KOPT-K1 (cell line): ENCODE results near the gene KCNN3.

Experiments used
- H3K27ac ChIP-seq: fragments of 200-600 bp; sonication (generic); 2 replicates; pipeline ENCODE4 v1.5.1; 2016; ENCODE audit warnings: antibody characterized with exemption, mild to moderate bottlenecking, low read depth, low read length; ENCODE audit not compliant: poor library complexity, severe bottlenecking
- H3K36me3 ChIP-seq: fragments of 200-600 bp; sonication (generic); 2 replicates; pipeline ENCODE4 v1.5.1; 2017; ENCODE audit warnings: antibody characterized with exemption, mild to moderate bottlenecking, low read length, moderate library complexity; ENCODE audit not compliant: insufficient read depth
- H3K9me3 ChIP-seq: fragments of 200-600 bp; sonication (generic); 2 replicates; pipeline ENCODE4 v1.5.1; 2017; ENCODE audit warnings: antibody characterized with exemption, low read length, mild to moderate bottlenecking; ENCODE audit not compliant: insufficient read depth, poor library complexity, severe bottlenecking

The KCNN3 gene

DNA sequence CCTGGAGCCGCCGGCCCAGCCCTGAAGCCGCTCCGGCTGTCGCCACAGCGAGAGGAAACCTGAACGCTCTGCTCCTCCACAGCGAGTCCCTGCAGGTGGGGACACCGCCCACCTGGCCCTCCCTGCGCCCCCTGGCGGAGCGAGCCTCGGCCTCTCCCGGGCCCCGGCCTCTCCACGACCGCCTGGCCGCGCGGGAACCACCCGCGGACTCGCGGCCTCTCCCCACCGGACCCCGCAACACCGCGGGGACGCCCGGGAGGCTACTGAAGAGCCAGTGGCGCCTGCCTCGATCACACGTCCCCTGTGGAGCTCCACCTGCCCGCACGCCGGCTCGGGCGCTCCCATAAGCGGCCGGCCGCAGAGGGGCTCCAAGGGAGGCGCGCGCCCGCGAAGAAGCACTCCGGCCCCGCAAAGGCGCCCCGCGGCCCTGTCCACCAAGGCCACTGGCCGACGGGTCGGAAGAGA is 109.6 kb downstream of the KCNN3 start:
- Histone ChIP-seq H3K9me3 (no peaks in the 10 kb centered on the region), H3K36me3 (no peaks in the 10 kb centered on the region), H3K27ac (no peak overlapping the region)

DNA sequence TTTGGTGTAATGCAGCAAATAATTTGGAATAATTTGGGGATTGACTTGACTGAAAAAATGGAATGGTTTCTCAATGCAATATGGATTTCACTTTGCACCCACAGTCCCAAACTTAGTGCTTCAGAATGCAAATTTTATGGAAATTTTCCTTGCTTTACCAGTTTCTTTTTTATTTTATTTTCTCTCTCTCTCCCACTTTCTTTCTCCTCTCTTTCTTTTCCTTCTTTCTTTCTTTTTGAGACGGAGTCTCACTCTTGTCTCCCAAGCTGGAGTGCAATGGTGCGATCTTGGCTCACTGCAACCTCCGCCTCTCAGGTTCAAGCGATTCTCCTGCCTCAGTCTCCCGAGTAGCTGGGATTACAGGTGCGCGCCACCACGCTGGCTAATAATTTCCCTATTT is 110.3 kb downstream of the KCNN3 start:
- H3K36me3 ChIP-seq: no peaks in the 10 kb centered on the region
- H3K9me3 ChIP-seq: no peaks in the 10 kb centered on the region
- H3K27ac ChIP-seq: peak overlapping the region; percentile 40

DNA sequence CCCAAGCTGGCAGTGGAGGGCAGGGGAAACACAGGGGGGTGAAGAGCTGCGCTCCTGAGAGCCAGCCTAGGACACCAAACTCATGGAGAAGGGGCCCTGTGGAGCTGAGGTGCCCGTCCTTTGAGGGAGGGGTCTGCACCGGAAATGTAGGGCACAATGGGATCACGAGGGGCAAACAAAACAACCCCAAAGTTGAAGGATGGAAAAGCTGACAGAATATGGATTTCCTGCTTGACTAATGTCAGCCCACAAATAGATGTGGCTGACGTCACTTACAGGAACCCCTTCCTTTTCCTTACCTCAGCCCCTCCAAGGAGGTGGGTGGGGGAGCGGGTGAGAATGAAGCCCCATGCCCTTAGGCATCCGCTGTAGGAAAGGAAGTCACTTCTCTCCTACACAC is 110.9 kb downstream of the KCNN3 start:
- peak overlapping the region; percentile 40 for H3K27ac ChIP-seq
- no peaks in the 10 kb centered on the region for H3K36me3 ChIP-seq
- no peaks in the 10 kb centered on the region for H3K9me3 ChIP-seq

DNA sequence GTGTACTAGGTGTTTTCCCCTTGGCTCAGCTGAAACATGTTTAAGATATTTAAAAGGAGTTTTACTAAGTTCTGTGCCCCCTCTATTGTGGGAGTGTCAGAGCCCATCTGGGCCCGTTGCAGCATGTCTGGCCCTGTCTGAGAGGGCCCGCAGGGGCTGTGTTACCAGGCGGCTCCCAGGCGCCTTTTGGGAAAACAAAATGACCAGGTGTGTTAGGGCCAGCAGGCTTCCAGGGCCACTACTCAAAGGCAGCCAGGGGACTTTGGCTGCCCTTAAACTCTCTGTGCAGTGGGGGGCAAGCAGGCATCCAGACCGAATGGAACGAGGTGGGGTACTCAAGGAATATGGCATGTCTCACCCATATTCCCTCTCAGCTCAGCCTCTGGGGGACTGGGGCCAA is 111.7 kb downstream of the KCNN3 start:
- Histone ChIP-seq H3K36me3 (no peaks in the 10 kb centered on the region), H3K27ac (peak overlapping the region; percentile 40), H3K9me3 (no peaks in the 10 kb centered on the region)

DNA sequence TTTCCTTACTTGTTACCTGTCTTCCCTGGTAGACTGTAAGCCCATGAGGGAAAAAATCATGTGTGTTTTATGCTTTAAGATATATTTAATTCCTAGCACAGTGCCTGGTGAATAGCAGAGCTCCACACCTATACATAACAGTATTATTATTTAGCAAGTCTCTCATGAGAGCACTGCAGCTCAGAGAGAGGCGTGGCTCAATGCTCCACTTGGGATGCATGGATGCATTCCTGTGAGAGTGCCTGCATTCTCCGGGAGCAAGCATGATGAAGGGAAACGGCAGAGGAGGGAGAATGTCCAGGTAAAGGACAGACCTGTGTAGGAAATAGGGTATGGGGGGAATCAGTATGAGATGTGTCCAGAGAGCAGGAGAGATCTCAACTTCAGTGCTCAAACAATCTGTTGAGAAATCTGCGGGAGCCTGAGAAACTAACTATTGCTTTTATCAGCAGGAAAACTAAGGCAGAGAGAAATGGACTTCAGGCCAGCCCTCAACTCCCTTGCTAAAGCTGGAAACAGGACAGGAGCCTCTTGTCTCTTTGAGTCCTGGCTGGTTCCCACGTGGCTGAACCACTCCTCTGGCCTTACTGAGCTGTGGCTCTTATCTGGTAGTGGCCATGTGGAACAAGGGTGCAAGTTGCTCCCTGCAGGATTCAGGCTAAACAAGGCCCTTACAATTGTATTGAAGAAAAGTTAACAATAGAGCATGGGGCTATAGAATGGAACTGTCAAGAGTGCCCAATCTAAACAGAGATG is 113.1 kb downstream of the KCNN3 start:
- Histone ChIP-seq H3K36me3 (no peaks in the 10 kb centered on the region), H3K27ac (no peak overlapping the region), H3K9me3 (no peaks in the 10 kb centered on the region)

DNA sequence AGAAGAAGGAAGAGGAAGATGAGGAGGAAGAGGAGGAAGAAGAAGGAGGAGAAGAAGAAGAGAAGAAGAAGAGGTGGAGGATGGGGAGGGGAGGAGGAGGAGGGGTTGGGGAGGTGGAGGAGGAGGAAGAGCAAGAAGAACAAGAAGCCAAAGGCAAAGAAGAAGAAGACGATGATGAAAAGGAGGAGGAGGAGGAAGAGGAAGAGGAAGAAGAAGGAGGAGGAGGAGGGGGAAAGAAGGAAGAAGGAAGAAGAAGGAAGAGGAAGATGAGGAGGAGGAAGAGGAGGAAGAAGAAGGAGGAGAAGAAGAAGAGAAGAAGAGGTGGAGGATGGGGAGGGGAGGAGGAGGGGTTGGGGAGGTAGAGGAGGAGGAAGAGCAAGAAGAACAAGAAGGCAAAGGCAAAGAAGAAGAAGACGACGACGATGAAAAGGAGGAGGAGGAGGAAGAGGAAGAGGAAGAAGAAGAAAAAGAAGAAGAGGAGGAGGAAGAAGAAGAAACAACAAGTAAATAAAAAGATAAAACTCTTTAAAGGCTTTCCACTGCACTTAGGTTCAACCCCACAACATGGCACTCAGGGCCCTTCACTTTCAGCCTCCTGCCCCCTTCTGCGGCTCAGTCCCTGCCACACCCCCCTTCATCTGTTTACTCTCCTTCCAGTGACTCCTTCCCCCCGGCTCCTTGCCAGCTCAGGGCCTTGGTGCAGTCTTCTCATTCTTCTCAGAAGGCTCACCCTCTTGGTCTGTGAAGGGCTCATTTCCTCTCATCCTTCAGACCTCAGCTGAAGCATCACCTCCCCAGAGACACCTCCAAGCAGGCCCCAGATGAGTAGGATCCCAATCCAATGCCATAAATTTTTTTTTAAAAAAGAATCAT is 114.0 kb downstream of the KCNN3 start:
- no peaks in the 10 kb centered on the region for H3K36me3 ChIP-seq
- no peak overlapping the region for H3K27ac ChIP-seq
- H3K9me3 ChIP-seq: no peaks in the 10 kb centered on the region

DNA sequence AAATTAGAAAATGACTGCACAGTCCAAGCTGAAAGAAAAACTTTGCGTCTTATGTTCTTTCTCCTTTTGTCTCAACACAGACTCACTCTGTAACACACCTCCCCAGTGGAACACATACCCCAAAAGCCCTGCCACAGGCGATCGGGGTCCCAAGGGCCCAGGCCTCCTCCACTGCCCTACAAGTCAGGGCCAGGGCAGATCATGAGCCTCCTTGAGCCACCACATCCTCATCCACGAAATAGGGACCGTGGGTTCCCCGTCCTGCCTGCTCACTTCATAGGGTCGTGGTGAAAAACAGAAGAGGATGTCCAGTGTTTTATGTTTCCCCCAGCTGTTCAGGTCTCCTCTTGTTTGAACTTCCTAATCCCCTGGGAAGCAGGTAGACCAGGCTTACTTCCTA is 116.7 kb downstream of the KCNN3 start:
- H3K9me3 ChIP-seq: no peaks in the 10 kb centered on the region
- H3K36me3 ChIP-seq: no peaks in the 10 kb centered on the region
- no peak overlapping the region for H3K27ac ChIP-seq

DNA sequence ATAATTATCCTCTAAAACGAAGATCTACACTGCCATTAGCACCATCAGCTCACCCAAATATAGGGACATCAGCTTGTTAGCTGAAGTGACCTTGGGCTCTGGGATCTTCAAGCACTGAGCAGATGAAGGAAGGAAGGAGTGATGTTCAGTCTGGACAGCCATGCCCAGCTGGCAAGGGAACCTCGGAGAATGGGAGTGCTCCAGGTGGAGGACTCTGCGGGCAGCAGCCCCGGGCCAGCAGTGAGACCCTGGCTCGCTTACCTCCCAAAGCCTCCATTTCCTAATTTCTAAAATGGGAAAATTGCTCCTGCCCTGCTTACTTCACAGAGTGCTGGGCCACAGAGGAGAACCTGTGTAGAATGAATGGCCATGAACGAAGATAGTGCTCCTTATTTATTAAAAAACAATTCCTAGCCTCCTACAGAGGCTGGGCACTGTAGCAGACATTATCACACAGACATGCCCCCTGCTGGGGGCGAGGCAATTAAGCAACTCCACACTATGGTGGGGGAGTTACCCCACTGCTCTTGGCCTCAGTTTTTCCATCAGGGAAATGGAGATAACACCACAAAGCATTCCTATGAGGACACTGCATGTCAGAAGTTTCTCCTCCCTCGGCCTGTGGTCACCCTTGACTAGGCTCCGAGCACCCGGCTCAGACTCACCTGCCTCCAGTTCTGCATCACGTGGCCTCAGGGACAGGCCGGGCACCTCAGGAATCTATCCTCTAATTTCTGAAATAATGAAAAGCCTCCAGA is 117.6 kb downstream of the KCNN3 start:
- H3K9me3 ChIP-seq: no peaks in the 10 kb centered on the region
- no peak overlapping the region for H3K27ac ChIP-seq
- no peaks in the 10 kb centered on the region for H3K36me3 ChIP-seq

DNA sequence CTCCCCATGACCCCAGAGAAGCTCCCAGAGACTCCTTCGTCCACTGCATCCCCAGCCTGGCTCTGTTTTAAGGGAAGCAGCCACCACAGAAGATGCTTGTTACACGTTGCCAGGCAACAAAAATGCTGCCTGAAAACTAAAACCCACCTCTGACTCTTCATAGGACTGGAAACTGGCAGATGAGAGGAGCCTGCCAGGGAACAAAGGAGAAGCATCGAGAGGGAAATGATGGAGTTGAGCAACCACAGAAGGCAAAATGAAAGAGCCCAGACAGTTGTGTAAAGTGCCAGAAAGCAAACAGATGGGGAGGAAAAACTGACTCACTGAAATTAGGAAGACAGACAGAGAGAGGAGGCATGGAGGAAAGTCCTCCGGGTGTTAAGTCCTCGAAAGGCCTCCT is 118.4 kb downstream of the KCNN3 start:
- no peaks in the 10 kb centered on the region for H3K36me3 ChIP-seq
- no peak overlapping the region for H3K27ac ChIP-seq
- H3K9me3 ChIP-seq: no peaks in the 10 kb centered on the region

DNA sequence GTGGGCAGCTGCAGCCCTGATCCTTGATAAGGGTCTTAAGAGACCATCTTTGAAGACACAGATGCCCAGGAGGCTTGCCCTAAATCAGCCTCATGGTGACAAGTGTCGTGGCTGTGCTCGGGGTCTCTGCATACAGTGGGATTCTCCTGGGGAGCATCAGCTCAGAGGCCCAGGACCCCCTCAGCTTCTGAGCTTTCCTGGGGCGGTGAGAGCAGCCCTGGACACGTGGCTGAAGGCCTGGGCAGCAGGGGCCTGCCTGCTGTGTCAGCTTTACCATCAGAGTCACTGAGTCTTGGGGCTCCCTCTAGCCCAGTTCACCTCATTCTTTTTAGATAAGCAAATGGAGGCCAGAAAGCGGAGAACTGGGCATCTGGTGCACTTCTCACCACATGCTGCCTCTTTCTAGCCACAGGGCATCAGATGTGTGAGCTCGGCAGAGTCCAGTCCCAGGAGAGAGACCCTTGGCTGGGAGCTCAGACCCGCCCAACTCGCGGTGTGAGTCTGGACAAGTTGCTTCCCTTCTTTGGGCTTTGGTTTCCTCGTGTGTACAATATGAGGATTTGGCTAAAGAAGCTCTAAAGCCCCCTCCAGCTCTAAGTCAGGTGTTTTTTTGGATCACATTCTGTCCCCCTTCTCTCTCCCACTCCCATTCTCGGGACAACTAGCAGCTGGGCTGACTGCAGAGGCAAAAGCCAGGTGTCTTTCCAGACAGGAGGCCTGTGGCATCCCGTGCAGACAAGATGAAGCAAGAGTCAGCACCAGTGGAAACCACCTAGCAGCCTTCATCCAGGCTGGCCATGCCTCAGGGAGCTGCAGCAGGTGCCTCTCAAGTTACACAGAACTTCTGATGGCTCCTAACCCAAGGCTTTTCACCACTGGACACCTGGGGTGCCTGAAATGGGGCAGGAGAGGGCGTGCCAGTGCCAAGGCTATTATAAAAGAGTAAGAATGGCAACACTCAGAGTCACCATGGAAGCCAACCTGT is 119.1 kb downstream of the KCNN3 start:
- H3K36me3 ChIP-seq: no peaks in the 10 kb centered on the region
- H3K27ac ChIP-seq: no peak overlapping the region
- no peaks in the 10 kb centered on the region for H3K9me3 ChIP-seq

DNA sequence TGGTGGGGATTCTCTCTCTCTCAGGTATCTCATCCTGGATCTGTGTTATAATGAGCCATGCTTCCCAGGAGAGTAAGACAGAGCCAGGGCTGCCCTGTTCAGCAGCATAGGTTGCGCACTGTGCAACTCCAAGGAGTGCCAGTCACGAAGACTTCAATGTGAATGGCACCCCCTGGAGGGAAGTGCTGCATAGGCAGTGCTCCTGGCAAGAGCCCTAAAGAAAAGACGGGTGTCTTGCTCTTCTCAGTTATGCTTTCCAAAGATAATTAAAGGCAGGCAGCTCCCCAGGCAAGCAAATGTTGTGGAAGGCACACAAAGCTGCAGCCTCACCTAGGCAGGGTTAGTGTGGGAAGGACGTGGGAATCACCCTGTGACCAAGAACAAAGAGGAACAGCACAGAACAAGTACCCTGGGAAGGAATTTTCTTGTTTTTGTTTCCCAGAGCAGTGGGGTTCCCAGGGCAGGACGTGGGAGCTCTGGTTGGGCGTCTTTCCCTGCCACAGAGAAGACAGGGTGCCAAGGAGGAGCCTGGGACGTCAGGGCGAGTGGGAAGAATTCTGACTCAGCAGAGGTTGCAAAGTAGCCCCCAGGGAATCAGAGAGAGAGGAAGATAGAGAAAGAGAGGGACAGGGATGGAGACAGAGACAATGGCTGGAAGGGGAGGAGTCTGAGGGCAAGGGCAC is 120.9 kb downstream of the KCNN3 start:
- Histone ChIP-seq H3K36me3 (no peaks in the 10 kb centered on the region), H3K9me3 (no peaks in the 10 kb centered on the region), H3K27ac (no peak overlapping the region)

DNA sequence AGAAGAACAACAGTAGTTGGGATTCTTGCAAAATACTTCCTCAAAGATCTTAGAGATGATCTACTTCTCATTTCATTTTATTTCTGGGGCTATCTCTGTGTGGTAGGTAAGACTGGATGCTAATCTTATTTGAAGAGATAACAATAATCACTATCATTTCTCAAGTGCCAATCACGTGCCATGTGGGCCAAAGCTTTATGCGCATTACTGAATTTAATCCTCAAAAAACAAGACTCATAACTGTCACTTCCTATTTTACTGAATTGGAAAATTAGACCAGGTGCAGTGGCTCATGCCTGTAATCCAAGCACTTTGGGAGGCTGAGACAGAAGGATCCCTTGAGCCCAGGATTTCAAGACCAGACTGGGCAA is 121.7 kb downstream of the KCNN3 start:
- Histone ChIP-seq H3K36me3 (no peaks in the 10 kb centered on the region), H3K9me3 (no peaks in the 10 kb centered on the region), H3K27ac (peak overlapping the region; percentile 61)

DNA sequence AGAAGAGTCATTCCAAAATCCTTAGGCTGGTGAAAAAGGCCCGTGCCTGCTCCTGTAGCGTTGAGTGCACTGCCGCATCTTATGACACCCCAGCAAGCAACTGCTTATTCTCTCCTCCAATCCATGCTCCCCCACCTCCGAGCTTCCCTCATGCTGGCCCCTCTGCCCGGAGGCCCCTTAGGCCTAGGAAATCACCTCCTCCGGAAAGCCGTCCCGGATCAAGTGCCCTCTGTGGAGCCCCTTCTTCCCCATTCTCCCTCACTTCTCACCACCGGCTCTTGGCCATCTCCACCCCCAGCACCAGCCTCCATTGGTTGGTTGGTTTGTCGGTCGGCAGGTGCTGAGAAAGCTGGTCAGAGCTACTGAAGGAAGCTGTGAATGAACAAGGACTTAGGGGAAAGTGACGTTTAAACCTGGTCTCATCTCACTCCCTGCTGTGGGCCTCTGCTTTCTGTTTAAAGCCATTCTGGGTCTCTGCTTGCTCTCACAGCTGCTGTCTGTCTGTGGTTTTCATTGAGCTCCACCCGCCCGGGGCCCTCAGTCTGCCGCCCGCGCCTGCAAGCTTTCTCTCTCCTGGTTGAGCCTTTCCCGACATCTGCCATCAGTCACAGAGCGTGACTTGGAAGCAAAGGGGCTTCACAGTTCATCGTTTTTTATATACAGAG is 122.2 kb downstream of the KCNN3 start:
- no peaks in the 10 kb centered on the region for H3K9me3 ChIP-seq
- H3K27ac ChIP-seq: peak overlapping the region; percentile 61
- H3K36me3 ChIP-seq: no peaks in the 10 kb centered on the region
